IgD-negative memory B cell (primary cell): ENCODE measurements around the gene RERE. TPM values are rescaled to one million over a fixed set of nuclear protein-coding genes. Genes with fewer than 3 reads are reported as not detected.
"Not testable (repeated sequence)": the region's sequence is repeated elsewhere in the genome, so short reads cannot be mapped to it uniquely, and the experiment has no call there.

Source experiments
- H3K27ac Mint-ChIP-seq, 3 donors: one replicate each; pipeline ENCODE4 v1.8.0; 2020 to 2022; ENCODE audit warnings: mild to moderate bottlenecking in 3 of 3, mixed read lengths in 3 of 3, moderate library complexity in 1 of 3
- H3K27me3 Mint-ChIP-seq: one replicate; pipeline ENCODE4 v1.8.0; 2021; ENCODE audit warnings: mixed read lengths
- H3K36me3 Mint-ChIP-seq: one replicate; pipeline ENCODE4 v1.8.0; 2020; ENCODE audit warnings: mild to moderate bottlenecking, mixed read lengths
- H3K4me1 Mint-ChIP-seq, 3 donors: one replicate each; pipeline ENCODE4 v1.8.0; 2020 to 2022; ENCODE audit warnings: mixed read lengths in 3 of 3, mild to moderate bottlenecking in 1 of 3
- H3K4me3 Mint-ChIP-seq, 4 donors: one replicate each; pipeline ENCODE4 v1.8.0; 2020 to 2022; ENCODE audit warnings: mild to moderate bottlenecking in 4 of 4, mixed read lengths in 4 of 4, moderate library complexity in 3 of 4
- H3K9me3 Mint-ChIP-seq, 3 donors: one replicate each; pipeline ENCODE4 v1.8.0; 2020 to 2021; ENCODE audit warnings: mixed read lengths in 3 of 3, mild to moderate bottlenecking in 1 of 3
- polyA plus RNA-seq: library from polyadenylated mRNA; unstranded; fragments of 300-500 nt; fragmentation: Illumina TruSeq; gene quantifications from one replicate; pipeline ENCODE4 v1.2.3, GENCODE V29; 2021

RERE gene
- polyA plus RNA-seq, 1 donor from 2014 or later: 24.9 TPM

- H3K36me3 Mint-ChIP-seq: peaks cover 1% of the 10 kb centered on the region
- no peaks in the 10 kb centered on the region for H3K27me3 Mint-ChIP-seq
- H3K9me3 Mint-ChIP-seq: no peaks in the 10 kb centered on the region
- H3K4me1 Mint-ChIP-seq: peaks cover 30 to 48% (median 47%) of the 10 kb centered on the region in 3 donors
- no peak overlapping the region for H3K27ac Mint-ChIP-seq
- no peak overlapping the region for H3K4me3 Mint-ChIP-seq
Observed at GRCh38 chr1:8523666-8524206, 293.7 kb downstream of the RERE start.

DNA sequence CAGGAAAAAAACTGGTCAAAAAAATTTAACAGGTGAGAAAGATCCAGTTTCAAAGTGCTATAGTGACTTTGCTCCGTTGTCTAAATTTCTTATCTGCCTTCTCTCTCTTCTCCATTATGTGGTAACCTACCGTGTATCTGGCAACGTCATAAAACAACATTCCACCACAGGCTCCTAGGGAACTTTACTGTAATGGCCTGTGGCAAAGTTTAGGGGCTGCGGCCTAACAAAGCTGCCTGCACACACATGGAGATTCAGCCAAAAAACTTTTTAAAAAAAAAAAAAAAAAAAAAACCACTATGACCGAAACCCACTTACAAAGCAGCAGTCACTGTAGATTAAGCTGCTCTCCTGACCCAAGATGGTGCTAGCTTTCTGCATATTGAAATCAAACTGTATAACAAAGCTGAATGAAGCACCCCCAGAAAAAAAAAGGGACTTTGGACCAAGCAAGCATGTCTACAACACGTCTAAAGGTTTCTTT lies 296.9 kb downstream of the RERE start:
- Mint-ChIP-seq H3K36me3 (peaks cover 4% of the 10 kb centered on the region), H3K9me3 (no peaks in the 10 kb centered on the region), H3K27me3 (no peaks in the 10 kb centered on the region), H3K27ac (peak overlapping the region; percentile 36 to 55 (median 50)), H3K4me1 (peaks cover 34 to 62% (median 58%) of the 10 kb centered on the region in 3 donors), H3K4me3 (peak overlapping the region in 1 of 4 donors; percentile 31)

- H3K4me3 Mint-ChIP-seq: no peak overlapping the region
- H3K36me3 Mint-ChIP-seq: peaks cover 4% of the 10 kb centered on the region
Observed at GRCh38 chr1:8519167-8519566, 298.3 kb downstream of the RERE start.

GRCh38 chr1:8518490-8518801 lies 299.0 kb downstream of the RERE start:
- Mint-ChIP-seq H3K27me3 (no peaks in the 10 kb centered on the region), H3K27ac (peak overlapping the region in 2 of 3 donors; percentile 53 to 63), H3K36me3 (peaks cover 4% of the 10 kb centered on the region), H3K4me3 (no peak overlapping the region), H3K9me3 (no peaks in the 10 kb centered on the region), H3K4me1 (peaks cover 21 to 50% (median 45%) of the 10 kb centered on the region in 3 donors)

More at GRCh38 chr1:8519167-8519566, 298.3 kb downstream of the RERE start:
- H3K27me3 Mint-ChIP-seq: no peaks in the 10 kb centered on the region
- H3K27ac Mint-ChIP-seq: peak overlapping the region in 1 of 3 donors; percentile 36
- no peaks in the 10 kb centered on the region for H3K9me3 Mint-ChIP-seq
- H3K4me1 Mint-ChIP-seq: peaks cover 28 to 56% (median 52%) of the 10 kb centered on the region in 3 donors

- Mint-ChIP-seq H3K27ac (peak overlapping the region; percentile 52 to 63 (median 53)), H3K9me3 (no peaks in the 10 kb centered on the region), H3K27me3 (no peaks in the 10 kb centered on the region), H3K36me3 (peaks cover 4% of the 10 kb centered on the region), H3K4me3 (no peak overlapping the region), H3K4me1 (peaks cover 17 to 46% (median 41%) of the 10 kb centered on the region in 3 donors)
Observed at GRCh38 chr1:8517661-8518489, 299.6 kb downstream of the RERE start.

GRCh38 chr1:8516793-8517556 lies 300.5 kb downstream of the RERE start:
- Mint-ChIP-seq H3K4me1 (peaks cover 17 to 47% (median 36%) of the 10 kb centered on the region in 3 donors), H3K36me3 (peaks cover 4% of the 10 kb centered on the region), H3K27ac (peak overlapping the region; percentile 35 to 66 (median 42)), H3K4me3 (peak overlapping the region in 1 of 4 donors; percentile 25), H3K27me3 (no peaks in the 10 kb centered on the region), H3K9me3 (no peaks in the 10 kb centered on the region)

- peaks cover 18 to 46% (median 40%) of the 10 kb centered on the region in 3 donors for H3K4me1 Mint-ChIP-seq
- H3K4me3 Mint-ChIP-seq: peak overlapping the region in 1 of 4 donors; percentile 25
Observed at GRCh38 chr1:8516278-8516777, 301.1 kb downstream of the RERE start.

GRCh38 chr1:8512504-8512903 lies 304.9 kb downstream of the RERE start:
- Mint-ChIP-seq H3K9me3 (no peaks in the 10 kb centered on the region), H3K27me3 (no peaks in the 10 kb centered on the region), H3K4me1 (peaks cover 28 to 41% (median 40%) of the 10 kb centered on the region in 3 donors), H3K27ac (no peak overlapping the region), H3K36me3 (peaks cover 5% of the 10 kb centered on the region), H3K4me3 (peak overlapping the region in 1 of 4 donors; percentile 68)

More at GRCh38 chr1:8516278-8516777, 301.1 kb downstream of the RERE start:
- Mint-ChIP-seq H3K27me3 (no peaks in the 10 kb centered on the region), H3K36me3 (peaks cover 4% of the 10 kb centered on the region), H3K9me3 (no peaks in the 10 kb centered on the region), H3K27ac (peak overlapping the region in 1 of 3 donors; percentile 66)

GRCh38 chr1:8510041-8510823 lies 307.2 kb downstream of the RERE start:
- Mint-ChIP-seq H3K36me3 (peaks cover 11% of the 10 kb centered on the region), H3K4me3 (peak overlapping the region; percentile 10 to 86 (median 48)), H3K27me3 (no peaks in the 10 kb centered on the region), H3K27ac (peak overlapping the region; percentile 3 to 96 (median 86)), H3K9me3 (no peaks in the 10 kb centered on the region), H3K4me1 (peaks cover 22 to 29% (median 27%) of the 10 kb centered on the region in 3 donors)

DNA sequence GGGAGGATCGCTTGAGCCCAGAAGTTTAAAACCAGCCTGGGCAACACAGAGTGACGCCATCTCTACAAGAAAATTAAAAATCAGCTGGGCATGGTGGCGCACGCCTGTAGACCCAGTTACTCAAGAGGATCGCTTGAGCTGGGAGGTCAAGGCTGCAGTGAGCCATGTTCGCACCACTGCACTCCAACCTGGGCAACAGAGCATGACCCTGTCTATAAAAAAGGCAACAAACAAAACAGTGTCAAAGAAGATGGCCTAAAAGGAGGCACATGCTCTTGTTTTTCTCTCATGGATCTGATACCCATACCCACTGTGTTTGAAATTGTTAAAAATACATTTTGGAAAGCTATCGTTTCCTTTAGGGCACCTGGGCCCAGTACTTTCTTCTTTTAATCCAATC lies 307.9 kb downstream of the RERE start:
- H3K9me3 Mint-ChIP-seq: no peaks in the 10 kb centered on the region
- peak overlapping the region in 3 of 4 donors; percentile 10 to 86 (median 85) for H3K4me3 Mint-ChIP-seq
- H3K27ac Mint-ChIP-seq: peak overlapping the region; percentile 3 to 96 (median 86)
- peaks cover 11% of the 10 kb centered on the region for H3K36me3 Mint-ChIP-seq
- H3K4me1 Mint-ChIP-seq: peaks cover 22 to 29% (median 27%) of the 10 kb centered on the region in 3 donors
- H3K27me3 Mint-ChIP-seq: no peaks in the 10 kb centered on the region

- H3K27ac Mint-ChIP-seq: peak overlapping the region in 1 of 3 donors; percentile 85
- H3K9me3 Mint-ChIP-seq: no peaks in the 10 kb centered on the region
- peaks cover 19 to 38% (median 23%) of the 10 kb centered on the region in 3 donors for H3K4me1 Mint-ChIP-seq
- H3K4me3 Mint-ChIP-seq: no peak overlapping the region
- H3K27me3 Mint-ChIP-seq: no peaks in the 10 kb centered on the region
- peaks cover 11% of the 10 kb centered on the region for H3K36me3 Mint-ChIP-seq
Observed at GRCh38 chr1:8506995-8507615, 310.3 kb downstream of the RERE start.

GRCh38 chr1:8506456-8506855 lies 311.0 kb downstream of the RERE start:
- Mint-ChIP-seq H3K36me3 (peaks cover 11% of the 10 kb centered on the region), H3K9me3 (no peaks in the 10 kb centered on the region), H3K4me1 (peaks cover 19 to 36% (median 22%) of the 10 kb centered on the region in 3 donors), H3K27ac (peak overlapping the region in 1 of 3 donors; percentile 16), H3K27me3 (no peaks in the 10 kb centered on the region), H3K4me3 (no peak overlapping the region)

DNA sequence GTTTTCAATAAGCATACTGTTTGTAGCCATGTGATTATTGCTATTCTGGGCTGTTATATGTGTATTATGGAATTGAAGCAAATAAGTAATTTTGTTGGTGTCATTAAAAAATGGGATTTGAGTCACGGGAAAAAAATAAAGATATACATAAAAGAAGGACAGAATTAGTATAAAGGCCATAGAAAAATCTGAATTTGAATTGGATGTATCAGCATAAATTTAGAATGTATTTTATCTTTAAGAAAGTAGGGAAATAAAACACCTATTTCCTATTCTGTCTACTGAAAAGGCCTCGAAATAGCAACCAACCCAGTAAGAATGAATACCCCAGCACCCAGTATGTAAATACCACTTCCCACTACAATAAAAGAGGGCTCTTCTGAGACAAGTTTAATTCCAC lies 313.6 kb downstream of the RERE start:
- Mint-ChIP-seq H3K4me1 (peaks cover 2 to 20% (median 7%) of the 10 kb centered on the region in 3 donors), H3K27ac (peak overlapping the region in 1 of 3 donors; percentile 61), H3K4me3 (no peak overlapping the region), H3K9me3 (no peaks in the 10 kb centered on the region), H3K36me3 (peaks cover 14% of the 10 kb centered on the region), H3K27me3 (no peaks in the 10 kb centered on the region)

DNA sequence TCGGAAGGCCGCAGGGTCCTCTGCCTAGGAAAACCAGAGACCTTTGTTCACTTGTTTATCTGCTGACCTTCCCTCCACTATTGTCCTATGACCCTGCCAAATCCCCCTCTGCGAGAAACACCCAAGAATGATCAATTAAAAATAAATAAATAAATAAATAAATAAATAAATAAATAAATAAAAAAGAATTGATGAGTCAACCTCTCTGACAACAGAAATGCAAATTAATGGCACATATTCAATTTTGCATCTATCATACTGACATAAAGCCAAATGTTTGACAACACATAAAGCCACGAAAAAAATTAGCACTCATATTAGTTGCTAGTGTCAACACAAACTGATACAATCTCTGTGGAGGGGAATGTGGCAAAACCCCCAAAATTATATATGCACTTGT lies 314.5 kb downstream of the RERE start:
- H3K27me3 Mint-ChIP-seq, H3K9me3 Mint-ChIP-seq, H3K36me3 Mint-ChIP-seq, H3K27ac Mint-ChIP-seq, H3K4me3 Mint-ChIP-seq: not testable (repeated sequence)
- peaks cover under 1 to 13% (median 8%) of the 10 kb centered on the region in 3 donors for H3K4me1 Mint-ChIP-seq
